Breast epithelium (tissue), 3 donors: ENCODE data around the gene ST6GAL1.

Experiments
- CTCF ChIP-seq, 3 donors: fragments of 450-650 bp; IDR thresholded peaks; one replicate each; pipeline ENCODE4 v1.5.1; 2016 to 2017; ENCODE audit warnings: antibody characterized with exemption in 3 of 3, mild to moderate bottlenecking in 3 of 3, moderate library complexity in 3 of 3
- POLR2AphosphoS5 ChIP-seq, 3 donors: sonication (generic); formaldehyde crosslinking; IDR thresholded peaks; one replicate each; pipeline ENCODE4 v1.6.1; 2017; ENCODE audit warnings: antibody characterized with exemption in 3 of 3

GRCh38 chr3:187036394-187036793 lies 106.1 kb downstream of the ST6GAL1 start:
- no peak for TF ChIP-seq POLR2AphosphoS5 (IDR thresholded peaks at IDR 0.05)
- no peak for TF ChIP-seq CTCF (IDR thresholded peaks at IDR 0.05)
